NK-92 (cell line): ENCODE results near the gene SRP54.
A peak's percentile ranks its signal among the peaks of the same experiment; 100 is the strongest.
"Not testable (repeated sequence)": the region's sequence is repeated elsewhere in the genome, so short reads cannot be mapped to it uniquely, and the experiment has no call there.

ENCODE experiments used
- DNase-seq: peaks from one replicate; lab custom pipeline; 2025; ENCODE audit not compliant: unreplicated experiment; lab: John Stamatoyannopoulos, UW

Gene SRP54

DNA sequence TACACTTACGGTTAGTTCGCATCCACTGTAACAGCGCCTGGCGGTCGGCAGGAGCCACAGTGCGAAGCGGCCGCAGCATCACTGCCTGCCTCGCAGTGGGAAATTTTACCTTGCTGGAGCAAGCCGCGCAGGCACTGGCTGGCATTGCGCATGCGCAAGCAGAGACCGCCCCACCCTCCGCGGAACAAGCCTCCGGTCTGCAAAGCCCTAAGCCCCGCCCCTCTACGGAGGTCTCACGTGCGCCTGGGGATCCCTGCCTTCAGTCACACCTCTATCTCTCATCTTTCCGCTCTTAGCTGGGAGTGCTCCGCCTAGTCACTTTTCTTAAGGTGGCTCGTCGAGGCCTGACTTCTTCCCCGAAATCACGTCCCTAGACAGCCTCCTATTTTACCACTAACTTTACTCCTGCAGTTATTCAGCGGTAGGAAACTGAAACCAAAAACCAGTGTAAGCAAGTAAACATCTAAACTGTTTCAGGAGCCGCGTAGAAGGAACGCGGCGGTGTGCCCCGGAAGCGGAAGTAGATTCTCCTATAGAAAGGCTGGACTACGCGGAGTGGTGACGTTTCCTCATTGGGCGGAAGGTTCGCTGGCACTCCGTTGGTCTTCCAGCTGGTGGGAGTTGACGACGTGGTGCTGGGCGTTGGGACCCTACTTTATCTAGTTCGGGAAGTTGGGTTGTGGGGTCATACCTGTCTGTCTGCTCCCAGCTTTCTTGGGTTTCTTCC, at the start of gene SRP54:
Gene SRP54, plus strand, starts transcription at position 572 of the 727 bp plus-strand sequence. CDS start 13,718 bp downstream, outside the sequence.
- DNase-seq, result peak; percentile 97

DNA sequence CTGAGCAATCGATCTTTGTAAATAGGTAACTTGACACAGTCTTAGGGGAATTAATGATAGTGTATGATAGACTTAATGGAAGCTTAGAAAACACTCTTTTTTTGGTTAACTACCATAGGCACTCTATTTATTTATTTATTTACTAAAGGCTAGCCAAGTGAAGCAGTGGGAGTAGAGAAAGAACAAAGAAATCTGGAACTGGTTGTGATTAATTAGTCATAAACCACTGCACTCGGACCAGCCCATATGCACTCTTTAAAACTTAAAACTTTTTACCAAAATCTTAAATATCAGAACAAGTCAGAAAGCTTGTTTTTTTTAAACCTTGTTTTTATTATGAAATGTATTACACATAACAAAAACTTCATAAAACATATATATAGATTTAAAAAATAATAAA, 49.5 kb upstream of the SRP54 start:
- DNase-seq, result no peak

- DNase-seq, result no peak
Observed at GRCh38 chr14:34935488-34935887, 47.3 kb upstream of the SRP54 start.

DNA sequence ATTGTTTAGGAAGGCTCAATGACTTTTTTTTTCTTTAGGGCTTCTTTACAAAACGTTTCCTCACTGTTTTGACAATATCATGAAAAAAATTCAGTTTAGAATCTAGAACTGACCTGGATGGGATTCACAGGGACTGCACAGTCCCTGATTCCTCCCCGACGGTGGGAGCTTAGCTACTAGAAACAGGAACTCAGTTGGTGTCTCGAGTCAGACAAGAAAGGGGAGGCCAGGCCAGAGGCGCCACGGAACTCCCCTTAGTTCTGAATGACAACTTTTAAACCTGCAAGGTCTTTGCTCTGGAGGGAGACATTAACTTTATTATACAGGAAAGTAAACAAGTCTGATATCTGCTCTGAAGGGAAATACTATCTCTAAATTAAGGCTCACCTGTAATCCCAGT, 45.4 kb upstream of the SRP54 start:
- no peak for DNase-seq

DNA sequence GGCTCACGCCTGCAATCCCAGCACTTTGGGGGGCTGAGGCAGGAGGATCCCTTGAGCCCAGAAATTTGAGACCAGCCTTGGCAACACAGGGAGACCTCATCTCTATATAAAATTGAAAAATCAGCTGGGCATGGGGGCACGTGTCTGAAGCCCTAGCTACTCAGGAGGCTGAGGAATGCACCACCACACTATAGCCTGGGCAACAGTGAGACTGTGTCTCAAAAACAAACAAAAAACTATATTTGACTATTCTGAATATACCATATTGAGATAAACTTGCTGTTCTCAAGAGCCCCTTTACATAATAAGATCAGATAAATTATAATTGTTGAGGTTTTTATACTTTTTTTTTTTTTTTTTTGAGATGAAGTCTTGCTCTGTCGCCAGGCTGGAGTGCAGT, 44.9 kb upstream of the SRP54 start:
- DNase-seq, result no peak

GRCh38 chr14:34943506-34943905, 39.3 kb upstream of the SRP54 start:
- no peak for DNase-seq

GRCh38 chr14:34944744-34945143, 38.0 kb upstream of the SRP54 start:
- DNase-seq, result no peak

GRCh38 chr14:34946699-34947098, 36.1 kb upstream of the SRP54 start:
- no peak for DNase-seq

- DNase-seq, result no peak
Observed at GRCh38 chr14:34951286-34951685, 31.5 kb upstream of the SRP54 start.

- DNase-seq, result no peak
Observed at GRCh38 chr14:34956931-34957330, 25.9 kb upstream of the SRP54 start.

- no peak for DNase-seq
Observed at GRCh38 chr14:34957771-34958286, 25.0 kb upstream of the SRP54 start.

DNA sequence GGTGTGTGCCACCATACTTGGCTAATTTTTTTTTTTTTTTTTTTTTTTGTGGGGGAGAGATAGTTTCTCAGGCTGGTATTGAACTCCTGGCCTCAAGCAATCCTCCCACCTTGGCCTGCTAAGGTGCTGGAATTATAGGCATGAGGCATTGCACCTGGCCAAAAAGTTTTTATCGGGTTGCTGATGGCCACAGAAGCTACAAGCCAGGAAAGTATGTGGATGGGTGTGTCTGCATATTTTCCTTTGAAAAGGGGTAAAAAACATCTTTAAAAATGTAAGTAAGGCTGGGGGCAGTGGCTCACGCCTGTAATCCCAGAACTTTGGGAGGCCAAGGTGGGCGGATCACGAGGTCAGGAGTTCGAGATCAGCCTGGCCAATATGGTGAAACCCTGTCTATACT, 20.7 kb upstream of the SRP54 start:
- DNase-seq, result not testable (repeated sequence)

DNA sequence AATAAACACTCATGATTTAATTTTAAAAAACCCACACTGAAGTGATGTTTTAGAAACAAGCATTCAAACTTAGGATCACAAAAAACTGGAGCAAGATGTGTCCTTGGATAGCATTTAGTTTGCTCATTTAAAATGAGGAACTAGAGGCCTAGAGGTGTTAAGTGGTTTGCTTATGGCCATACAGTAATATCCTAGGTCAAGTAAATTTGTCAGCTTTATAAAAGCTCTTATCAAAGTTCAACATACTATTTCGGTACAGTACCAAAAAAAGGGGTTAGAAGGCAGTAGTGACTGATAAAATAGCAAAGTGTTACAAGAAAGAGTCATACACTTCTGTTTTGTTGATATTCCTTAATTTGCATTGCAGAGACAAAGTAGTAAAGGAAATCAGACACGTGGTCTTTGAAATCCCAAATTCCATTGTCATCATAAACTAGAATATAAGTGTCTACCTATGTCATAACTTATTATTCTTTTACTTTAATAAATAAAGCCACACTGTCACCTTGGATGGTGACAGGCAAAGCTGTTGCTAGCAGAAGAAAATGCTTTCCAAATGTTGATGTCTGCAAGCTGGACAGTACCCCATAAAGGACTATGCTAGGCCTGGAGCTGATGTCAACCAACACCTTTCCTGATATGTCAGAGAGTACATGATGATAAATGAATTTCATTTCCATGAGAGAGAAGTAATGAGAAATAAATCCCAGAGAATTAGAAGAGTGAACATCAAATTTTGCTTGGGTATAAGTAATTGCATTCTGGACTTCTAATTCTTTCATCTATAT, 17.6 kb upstream of the SRP54 start:
- no peak for DNase-seq

- no peak for DNase-seq
Observed at GRCh38 chr14:34965912-34966311, 16.9 kb upstream of the SRP54 start.

DNA sequence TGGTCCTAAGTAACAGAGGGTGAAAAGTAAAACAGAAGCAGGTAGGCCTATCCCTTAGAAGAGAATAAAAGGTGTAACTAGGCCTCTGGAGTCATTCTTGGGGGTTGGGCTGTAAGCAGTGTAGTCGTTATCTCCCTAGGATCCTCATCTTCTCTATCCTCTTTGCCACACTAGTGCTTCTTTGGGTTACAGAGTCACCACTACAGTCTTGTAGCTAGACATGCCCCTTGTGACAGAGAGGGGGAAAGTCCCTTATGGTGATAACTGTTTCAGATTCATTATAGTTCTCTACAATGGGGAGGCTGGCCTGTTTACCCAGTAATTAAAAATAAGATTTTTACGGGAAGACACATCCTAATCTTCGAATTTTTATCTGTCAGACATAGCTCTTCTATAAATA, 16.4 kb upstream of the SRP54 start:
- no peak for DNase-seq

GRCh38 chr14:34970665-34971064, 12.1 kb upstream of the SRP54 start:
- DNase-seq, result no peak

DNA sequence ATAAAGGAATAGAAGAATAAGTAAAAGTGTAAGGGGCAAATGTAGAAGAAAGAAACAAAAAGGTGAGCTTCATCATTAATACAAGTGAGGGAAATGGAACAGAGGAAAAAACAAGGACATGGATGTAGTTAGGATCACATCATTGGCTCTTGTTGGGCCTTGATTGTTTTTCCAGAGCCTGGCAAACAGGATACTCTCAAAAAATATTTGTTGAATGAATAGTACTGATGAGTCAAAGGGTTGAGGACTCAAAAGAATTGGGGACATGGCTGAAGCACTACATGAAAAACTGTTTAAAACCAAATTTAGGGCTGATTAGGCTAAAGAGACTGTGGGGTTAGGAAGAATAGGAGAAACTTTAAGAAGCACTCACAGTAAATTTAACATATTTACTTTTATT, 11.4 kb upstream of the SRP54 start:
- DNase-seq, result no peak

- no peak for DNase-seq
Observed at GRCh38 chr14:34971801-34972200, 11.0 kb upstream of the SRP54 start.

DNA sequence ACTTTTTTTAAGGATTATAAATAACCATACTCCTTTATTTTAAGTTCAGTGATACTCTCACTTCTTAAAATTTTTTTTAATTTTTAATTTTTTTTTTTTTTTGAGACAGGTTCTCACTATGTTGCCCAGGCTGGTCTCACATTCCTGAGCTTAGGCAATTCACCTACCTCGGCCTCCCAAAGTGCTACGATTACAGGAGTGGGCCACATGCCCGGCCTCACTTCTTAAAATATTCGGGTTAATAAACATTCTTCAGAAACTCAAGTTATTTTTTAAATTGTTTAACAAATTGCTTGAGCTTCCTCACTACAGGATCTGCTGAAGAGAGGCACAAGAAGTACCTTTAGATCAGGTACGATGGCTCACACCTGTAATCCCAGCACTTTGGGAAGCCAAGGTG, 4.3 kb upstream of the SRP54 start:
- DNase-seq, result no peak

- no peak for DNase-seq
Observed at GRCh38 chr14:34980337-34980900, 2.4 kb upstream of the SRP54 start.

DNA sequence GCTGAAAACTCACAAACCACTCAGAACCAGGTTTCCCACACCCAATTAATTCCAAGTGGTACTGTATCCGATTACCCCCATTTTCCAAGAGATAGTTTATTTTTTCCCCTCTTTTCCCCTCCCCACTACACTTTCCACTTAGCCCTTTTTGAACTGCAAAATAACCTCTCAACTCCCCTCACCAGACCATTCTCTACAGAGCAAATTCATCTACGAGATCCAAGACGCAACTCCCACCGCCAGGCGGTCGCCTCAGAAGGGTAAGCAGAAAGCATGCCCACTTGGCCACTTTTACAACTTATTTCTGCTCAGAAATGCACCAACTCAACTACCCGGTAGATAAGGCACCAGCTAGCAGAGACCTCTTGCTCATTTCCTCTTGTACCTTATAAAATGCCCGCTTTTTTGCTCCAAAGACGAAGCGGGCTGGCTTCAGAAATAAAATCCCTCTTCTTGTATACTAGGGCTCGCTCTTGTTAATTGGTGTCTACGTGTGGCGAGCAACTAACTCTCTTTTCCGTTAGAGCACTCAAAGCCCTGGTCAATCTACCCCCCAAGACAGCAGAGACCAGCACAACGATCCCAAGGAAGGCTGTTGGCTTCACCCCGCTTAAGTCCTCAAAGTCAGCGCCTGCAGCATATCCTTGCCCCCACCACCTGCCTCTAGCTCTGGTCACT, 910 bp upstream of the SRP54 start:
- no peak for DNase-seq
